ENCODE results near the gene RAMACL. TPM values are rescaled to one million over a fixed set of nuclear protein-coding genes. Genes with fewer than 3 reads are reported as not detected.

RAMACL gene
- total RNA-seq, 1 donor from 2014 or later = 0.12 TPM

- no peak for TF ChIP-seq CTCF (conservative IDR thresholded peaks at IDR 0.05; ENCODE audit: low read depth, low read length)
- H3K4me3 ChIP-seq (ENCODE audit: low read depth, low read length) = peak overlapping the region; percentile 77
- DNase-seq (ENCODE audit: low read depth) = no peak
These were observed 41.7 kb upstream of the RAMACL start for GRCh38 chr6:166627875-166628801.

GRCh38 chr6:166627033-166627874 lies 40.8 kb upstream of the RAMACL start, which contains the start of gene RPS6KA2:
RPS6KA2 (minus strand) TSS chr6:166627251; CDS start chr6:166627019, 232 bp downstream.
- peak within 1 kb of the TSS; percentile 91 for H3K4me3 ChIP-seq (ENCODE audit: low read depth, low read length)
- peak; percentile 82 for DNase-seq (ENCODE audit: low read depth)
- no peak for TF ChIP-seq CTCF (conservative IDR thresholded peaks at IDR 0.05; ENCODE audit: low read depth, low read length)

DNA sequence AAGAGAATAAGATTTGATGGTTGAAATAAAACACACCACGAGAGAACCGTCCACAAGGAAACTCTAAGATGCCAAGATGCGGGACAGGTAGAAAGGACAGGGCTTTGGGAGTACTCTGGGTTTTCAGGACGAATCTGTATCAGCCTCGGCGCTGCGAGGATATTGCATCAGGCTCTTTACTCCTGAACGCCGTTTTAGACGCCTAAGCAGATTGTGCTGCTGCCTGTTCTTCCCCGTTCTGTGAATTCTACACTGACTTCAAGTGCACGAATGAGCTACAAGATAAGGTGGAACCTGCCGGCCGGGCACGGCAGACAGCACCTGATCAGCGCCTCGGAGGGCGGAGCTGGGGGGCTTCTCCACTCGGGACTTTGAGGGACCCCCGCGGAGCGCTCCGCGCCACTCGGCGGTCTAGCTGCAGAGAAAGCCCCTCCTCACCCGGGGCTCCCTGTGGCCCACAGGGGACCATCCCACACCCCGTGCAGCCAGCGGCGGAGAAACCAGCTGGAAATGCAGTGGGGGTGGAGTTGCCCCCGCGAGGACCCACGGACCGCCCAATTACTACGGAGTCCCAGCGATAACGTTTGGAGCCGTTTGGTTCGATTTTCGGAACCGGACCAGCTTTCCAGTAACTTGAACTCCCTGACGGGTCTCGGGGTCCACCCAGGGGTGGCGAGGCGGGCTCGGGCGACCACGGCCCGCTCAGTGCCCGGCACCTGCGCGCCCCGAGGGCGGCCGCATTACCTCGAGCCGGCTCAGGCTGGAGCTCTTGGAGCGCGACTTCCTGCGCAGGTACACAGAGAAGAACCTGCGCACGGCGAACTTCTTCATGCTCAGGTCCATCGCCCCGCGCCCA lies 39.9 kb upstream of the RAMACL start:
- TF ChIP-seq CTCF (conservative IDR thresholded peaks at IDR 0.05; ENCODE audit: low read depth, low read length) = no peak
- peak overlapping the region; percentile 91 for H3K4me3 ChIP-seq (ENCODE audit: low read depth, low read length)
- DNase-seq (ENCODE audit: low read depth) = no peak

GRCh38 chr6:166625356-166625755 lies 38.9 kb upstream of the RAMACL start:
- peak overlapping the region; percentile 91 for H3K4me3 ChIP-seq (ENCODE audit: low read depth, low read length)
- TF ChIP-seq CTCF (conservative IDR thresholded peaks at IDR 0.05; ENCODE audit: low read depth, low read length) = no peak
- no peak for DNase-seq (ENCODE audit: low read depth)

- TF ChIP-seq CTCF (conservative IDR thresholded peaks at IDR 0.05; ENCODE audit: low read depth, low read length) = no peak
- H3K4me3 ChIP-seq (ENCODE audit: low read depth, low read length) = no peak overlapping the region
- no peak for DNase-seq (ENCODE audit: low read depth)
These were observed 37.8 kb upstream of the RAMACL start for GRCh38 chr6:166624275-166624674.

- TF ChIP-seq CTCF (conservative IDR thresholded peaks at IDR 0.05; ENCODE audit: low read depth, low read length) = no peak
- DNase-seq (ENCODE audit: low read depth) = no peak
These were observed 36.8 kb upstream of the RAMACL start for GRCh38 chr6:166623318-166623717.

More at GRCh38 chr6:166623318-166623717, 36.8 kb upstream of the RAMACL start:
- no peak overlapping the region for H3K4me3 ChIP-seq (ENCODE audit: low read depth, low read length)

All from epithelial cell of proximal tubule (primary cell).